SU-DHL-6 (cell line): ENCODE data around the gene FKBP9.

Source experiments
- H2AFZ ChIP-seq: fragments of 200-600 bp; sonication (generic); 2 replicates; pipeline ENCODE4 v1.6.1; 2014; ENCODE audit warnings: low read depth, mild to moderate bottlenecking, moderate library complexity, mixed read lengths, antibody characterized with exemption, low read length; ENCODE audit not compliant: severe bottlenecking
- H3F3A ChIP-seq: fragments of 200-600 bp; shearing (Covaris generic); 2 replicates; pipeline ENCODE4 v1.6.0; 2016; ENCODE audit warnings: antibody characterized with exemption, mild to moderate bottlenecking; ENCODE audit not compliant: insufficient read depth
- H3K27ac ChIP-seq: fragments of 200-600 bp; sonication (generic); 2 replicates; pipeline ENCODE4 v1.5.1; 2016; ENCODE audit warnings: low read depth, mild to moderate bottlenecking, low read length, moderate library complexity, mixed read lengths
- H3K27me3 ChIP-seq: fragments of 200-600 bp; sonication (generic), shearing (Covaris generic); 2 replicates; pipeline ENCODE4 v1.6.0; 2014; ENCODE audit warnings: mild to moderate bottlenecking, low read length
- H3K36me3 ChIP-seq: fragments of 200-600 bp; sonication (generic); 2 replicates; pipeline ENCODE4 v1.6.1; 2014; ENCODE audit warnings: mild to moderate bottlenecking, low read length, mixed read lengths
- H3K4me2 ChIP-seq: fragments of 300-600, 200-600 bp; shearing (Covaris generic), sonication (generic); 2 replicates; pipeline ENCODE4 v1.6.0; 2014; ENCODE audit warnings: low read length, low read depth, mild to moderate bottlenecking; ENCODE audit not compliant: poor library complexity, severe bottlenecking
- H3K4me3 ChIP-seq: fragments of 200-600 bp; sonication (generic); 2 replicates; pipeline ENCODE4 v1.5.1; 2014; ENCODE audit warnings: antibody characterized with exemption, low read length, mild to moderate bottlenecking, mixed read lengths; ENCODE audit not compliant: insufficient read depth, poor library complexity, severe bottlenecking
- H3K79me2 ChIP-seq: fragments of 200-600 bp; sonication (generic); 2 replicates; pipeline ENCODE4 v1.6.1; 2014; ENCODE audit warnings: mild to moderate bottlenecking, low read length, moderate library complexity; ENCODE audit not compliant: insufficient read depth
- H3K9ac ChIP-seq: fragments of 200-600 bp; sonication (generic); 2 replicates; pipeline ENCODE4 v1.7.0; 2014; ENCODE audit warnings: mild to moderate bottlenecking, low read length
- H3K9me2 ChIP-seq: fragments of 200-600 bp; sonication (generic); replicated peaks from 2 replicates; pipeline ENCODE4 v1.6.1; 2014; ENCODE audit warnings: low read length; ENCODE audit not compliant: insufficient read depth
- H3K9me3 ChIP-seq: fragments of 200-600 bp; sonication (generic); 2 replicates; pipeline ENCODE4 v1.6.1; 2014; ENCODE audit warnings: low read length, mixed read lengths; ENCODE audit not compliant: insufficient read depth
- H4K20me1 ChIP-seq: fragments of 200-600 bp; sonication (generic); 2 replicates; pipeline ENCODE4 v1.6.1; 2014; ENCODE audit warnings: low read depth, mild to moderate bottlenecking, antibody characterized with exemption, low read length, moderate library complexity, mixed read lengths
- EZH2phosphoT487 ChIP-seq: fragments of 200-600 bp; sonication (generic), shearing (Covaris generic); conservative IDR thresholded peaks from 2 replicates; pipeline ENCODE4 v1.6.1; 2018; ENCODE audit warnings: mild to moderate bottlenecking, antibody characterized with exemption, low read length, moderate library complexity, mixed read lengths
- TF ChIP-seq, protein P1 (sequence below): fragments of 200-600 bp; sonication (generic); IDR thresholded peaks from one replicate; pipeline ENCODE4 v1.5.1; 2017; ENCODE audit warnings: antibody characterized with exemption, mild to moderate bottlenecking, low read length, moderate library complexity; ENCODE audit not compliant: insufficient read depth, poor library complexity, severe bottlenecking

The FKBP9 gene

DNA sequence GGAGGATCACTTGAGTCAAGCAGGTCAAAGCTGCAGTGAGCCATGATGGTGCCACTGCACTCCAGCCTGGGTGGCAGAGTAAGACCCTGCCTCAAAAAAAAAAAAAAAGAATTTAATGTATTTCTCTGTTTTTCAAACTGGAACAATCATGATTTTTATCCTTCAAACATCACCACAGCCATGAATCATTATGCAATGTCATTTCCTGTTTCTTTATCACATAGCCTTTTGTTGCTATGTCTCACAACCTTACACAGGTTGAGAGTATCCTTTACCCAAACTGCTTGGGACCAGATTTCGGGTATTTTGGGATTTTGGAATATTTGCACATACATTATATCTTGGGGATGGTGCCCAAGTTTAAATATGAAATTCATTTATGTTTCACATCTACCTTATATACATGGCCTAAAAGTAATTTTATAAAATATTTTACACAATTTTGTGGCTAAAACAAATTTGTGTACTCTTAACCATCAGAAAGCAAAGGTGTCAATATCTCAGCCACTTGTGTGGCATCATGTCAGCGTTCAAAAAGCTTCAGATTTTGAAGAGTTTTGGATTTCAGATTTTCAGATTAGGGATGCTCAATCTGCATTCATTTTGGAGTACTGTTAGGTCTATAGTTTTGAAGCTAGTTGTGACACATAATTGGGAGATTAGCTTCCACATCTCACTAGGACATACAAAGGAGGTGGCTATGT is 97.2 kb downstream of the FKBP9 start:
- Histone ChIP-seq H3K9me3 (no peaks in the 10 kb centered on the region), H3K4me2 (no peak overlapping the region), H3K36me3 (peaks cover 3% of the 10 kb centered on the region; the same call in 1 of the 2 replicates), H3K9ac (no peak overlapping the region), H3K27me3 (no peaks in the 10 kb centered on the region), H3K79me2 (peaks cover 96% of the 10 kb centered on the region), H4K20me1 (peaks cover 36% of the 10 kb centered on the region), H3F3A (peaks cover 17% of the 10 kb centered on the region), H3K27ac (no peak overlapping the region), H3K9me2 (no peaks in the 10 kb centered on the region), H3K4me3 (no peak overlapping the region), H2AFZ (no peak overlapping the region)
- TF ChIP-seq EZH2phosphoT487: no peak
- TF ChIP-seq, protein P1, sequence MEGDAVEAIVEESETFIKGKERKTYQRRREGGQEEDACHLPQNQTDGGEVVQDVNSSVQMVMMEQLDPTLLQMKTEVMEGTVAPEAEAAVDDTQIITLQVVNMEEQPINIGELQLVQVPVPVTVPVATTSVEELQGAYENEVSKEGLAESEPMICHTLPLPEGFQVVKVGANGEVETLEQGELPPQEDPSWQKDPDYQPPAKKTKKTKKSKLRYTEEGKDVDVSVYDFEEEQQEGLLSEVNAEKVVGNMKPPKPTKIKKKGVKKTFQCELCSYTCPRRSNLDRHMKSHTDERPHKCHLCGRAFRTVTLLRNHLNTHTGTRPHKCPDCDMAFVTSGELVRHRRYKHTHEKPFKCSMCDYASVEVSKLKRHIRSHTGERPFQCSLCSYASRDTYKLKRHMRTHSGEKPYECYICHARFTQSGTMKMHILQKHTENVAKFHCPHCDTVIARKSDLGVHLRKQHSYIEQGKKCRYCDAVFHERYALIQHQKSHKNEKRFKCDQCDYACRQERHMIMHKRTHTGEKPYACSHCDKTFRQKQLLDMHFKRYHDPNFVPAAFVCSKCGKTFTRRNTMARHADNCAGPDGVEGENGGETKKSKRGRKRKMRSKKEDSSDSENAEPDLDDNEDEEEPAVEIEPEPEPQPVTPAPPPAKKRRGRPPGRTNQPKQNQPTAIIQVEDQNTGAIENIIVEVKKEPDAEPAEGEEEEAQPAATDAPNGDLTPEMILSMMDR: no peak

DNA sequence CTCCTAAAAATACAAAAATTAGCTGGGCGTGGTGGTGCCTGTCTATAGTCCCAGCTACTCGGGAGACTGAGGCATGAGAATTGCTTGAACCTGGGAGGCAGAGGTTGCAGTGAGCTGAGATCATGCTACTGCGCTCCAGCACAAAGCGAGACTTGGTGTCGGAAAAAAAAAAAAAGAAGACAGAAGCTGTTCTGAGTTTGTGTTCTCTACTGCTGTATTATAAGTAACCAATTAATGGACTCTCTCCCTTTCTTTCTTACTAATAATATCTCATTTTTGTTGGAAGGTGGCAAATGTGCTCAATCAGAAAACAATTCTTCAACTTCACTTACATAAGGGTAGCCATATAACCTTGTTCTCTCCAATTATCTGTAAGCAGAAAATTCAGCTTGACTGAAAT is 97.9 kb downstream of the FKBP9 start:
- Histone ChIP-seq H4K20me1 (peaks cover 38% of the 10 kb centered on the region), H3K79me2 (peaks cover 96% of the 10 kb centered on the region), H3K27me3 (no peaks in the 10 kb centered on the region), H3F3A (peaks cover 17% of the 10 kb centered on the region), H3K9me3 (no peaks in the 10 kb centered on the region), H3K27ac (no peak overlapping the region), H2AFZ (no peak overlapping the region), H3K9ac (no peak overlapping the region), H3K9me2 (no peaks in the 10 kb centered on the region), H3K4me3 (no peak overlapping the region), H3K36me3 (peaks cover 3% of the 10 kb centered on the region; the same call in 1 of the 2 replicates), H3K4me2 (no peak overlapping the region)
- TF ChIP-seq, protein P1: no peak
- no peak for TF ChIP-seq EZH2phosphoT487
